PC-9 (cell line): Measurements from ENCODE around the gene NELFA.

Source experiments
- EZH2 ChIP-seq: fragments of 200-600 bp; sonication (generic); IDR thresholded peaks from 2 replicates; pipeline ENCODE4 v1.8.0; 2017; ENCODE audit warnings: antibody characterized with exemption, low read depth
- TF ChIP-seq, protein P1 (sequence below): fragments of 200-600 bp; sonication (generic); conservative IDR thresholded peaks from 2 replicates; pipeline ENCODE4 v1.6.1; 2017; ENCODE audit warnings: mixed run types, antibody characterized with exemption, mild to moderate bottlenecking, moderate library complexity

DNA sequence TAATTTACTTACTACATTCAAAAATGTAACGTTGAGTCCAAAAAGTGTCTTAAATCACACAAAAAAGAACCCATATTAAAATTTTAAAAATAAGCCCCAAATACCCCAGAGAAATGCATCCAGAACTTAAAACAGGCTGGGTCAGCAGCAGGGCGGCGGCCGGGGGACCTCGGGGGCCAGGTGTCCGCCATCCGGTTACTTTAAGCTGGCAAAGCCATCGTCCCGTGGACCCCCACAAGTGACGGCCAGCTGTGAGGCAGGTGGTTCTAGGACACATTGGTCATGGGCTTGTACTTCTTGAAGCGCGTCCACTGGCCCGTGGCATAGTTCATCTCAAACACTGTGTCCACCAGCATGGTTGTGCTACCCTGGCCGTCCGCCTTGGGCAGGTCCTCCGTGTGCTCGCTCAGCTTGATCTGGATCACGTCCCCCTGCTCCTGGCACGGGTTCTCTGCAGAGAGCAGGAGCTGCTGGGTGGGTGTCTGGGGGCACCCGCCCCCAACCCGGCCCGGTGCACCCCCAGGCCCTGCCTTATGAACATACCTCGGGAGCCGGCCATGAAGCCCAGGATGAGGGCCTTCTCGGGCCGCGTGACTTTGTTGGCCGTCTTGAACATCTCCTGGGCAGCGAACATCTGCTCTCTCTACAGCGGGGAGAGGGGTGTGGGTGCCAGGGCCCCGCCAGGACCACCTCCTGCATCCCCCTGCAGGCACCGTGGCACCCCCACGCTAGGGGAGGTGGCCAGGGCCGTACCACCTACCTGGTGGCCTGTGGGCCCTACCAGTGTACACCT lies 25.5 kb downstream of the NELFA start:
- TF ChIP-seq, protein P1, sequence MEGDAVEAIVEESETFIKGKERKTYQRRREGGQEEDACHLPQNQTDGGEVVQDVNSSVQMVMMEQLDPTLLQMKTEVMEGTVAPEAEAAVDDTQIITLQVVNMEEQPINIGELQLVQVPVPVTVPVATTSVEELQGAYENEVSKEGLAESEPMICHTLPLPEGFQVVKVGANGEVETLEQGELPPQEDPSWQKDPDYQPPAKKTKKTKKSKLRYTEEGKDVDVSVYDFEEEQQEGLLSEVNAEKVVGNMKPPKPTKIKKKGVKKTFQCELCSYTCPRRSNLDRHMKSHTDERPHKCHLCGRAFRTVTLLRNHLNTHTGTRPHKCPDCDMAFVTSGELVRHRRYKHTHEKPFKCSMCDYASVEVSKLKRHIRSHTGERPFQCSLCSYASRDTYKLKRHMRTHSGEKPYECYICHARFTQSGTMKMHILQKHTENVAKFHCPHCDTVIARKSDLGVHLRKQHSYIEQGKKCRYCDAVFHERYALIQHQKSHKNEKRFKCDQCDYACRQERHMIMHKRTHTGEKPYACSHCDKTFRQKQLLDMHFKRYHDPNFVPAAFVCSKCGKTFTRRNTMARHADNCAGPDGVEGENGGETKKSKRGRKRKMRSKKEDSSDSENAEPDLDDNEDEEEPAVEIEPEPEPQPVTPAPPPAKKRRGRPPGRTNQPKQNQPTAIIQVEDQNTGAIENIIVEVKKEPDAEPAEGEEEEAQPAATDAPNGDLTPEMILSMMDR, result no peak
- TF ChIP-seq EZH2, result no peak
